Measurements from ENCODE around the gene PCNX3.

Gene PCNX3

DNA sequence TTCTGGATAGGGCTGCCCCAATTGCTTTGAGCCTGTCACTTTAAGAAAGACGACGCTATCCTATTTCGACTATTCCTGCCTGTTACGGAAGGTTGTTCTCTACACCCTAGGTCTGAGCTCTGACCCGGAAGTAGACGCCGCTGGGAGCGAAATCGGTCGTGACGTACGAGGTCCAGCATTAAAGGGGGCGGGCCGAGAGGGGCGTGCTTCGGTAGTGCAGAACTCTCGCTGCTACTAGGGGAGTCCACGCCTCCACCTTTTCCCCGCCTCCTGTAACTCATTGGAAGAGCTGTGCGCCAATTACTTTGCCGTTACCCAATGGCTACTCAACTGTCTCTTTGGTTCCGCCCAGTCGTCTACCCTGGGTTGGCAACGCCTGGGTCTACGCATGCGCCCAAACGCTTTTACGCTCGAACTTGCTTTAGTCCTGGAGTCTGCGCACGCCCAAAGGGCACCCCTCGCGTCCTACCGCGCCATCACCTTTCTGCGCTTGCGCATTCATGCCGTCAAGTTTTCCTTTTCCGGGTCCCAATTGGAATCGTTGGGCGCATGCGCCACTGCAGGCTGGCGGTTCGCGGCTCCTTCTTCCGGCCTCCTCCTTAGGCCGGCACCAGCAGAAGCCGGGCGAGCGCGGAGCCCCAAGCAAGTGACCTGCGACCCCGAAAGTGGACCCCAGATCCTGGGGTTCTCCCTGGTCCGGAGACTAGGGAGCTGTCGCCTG lies at the start of gene PCNX3:
Gene PCNX3 (plus strand): TSS at position 548 of the 721 bp plus-strand sequence. CDS start 536 bp downstream, outside the sequence.
- DNase-seq: peak; percentile 100

DNA sequence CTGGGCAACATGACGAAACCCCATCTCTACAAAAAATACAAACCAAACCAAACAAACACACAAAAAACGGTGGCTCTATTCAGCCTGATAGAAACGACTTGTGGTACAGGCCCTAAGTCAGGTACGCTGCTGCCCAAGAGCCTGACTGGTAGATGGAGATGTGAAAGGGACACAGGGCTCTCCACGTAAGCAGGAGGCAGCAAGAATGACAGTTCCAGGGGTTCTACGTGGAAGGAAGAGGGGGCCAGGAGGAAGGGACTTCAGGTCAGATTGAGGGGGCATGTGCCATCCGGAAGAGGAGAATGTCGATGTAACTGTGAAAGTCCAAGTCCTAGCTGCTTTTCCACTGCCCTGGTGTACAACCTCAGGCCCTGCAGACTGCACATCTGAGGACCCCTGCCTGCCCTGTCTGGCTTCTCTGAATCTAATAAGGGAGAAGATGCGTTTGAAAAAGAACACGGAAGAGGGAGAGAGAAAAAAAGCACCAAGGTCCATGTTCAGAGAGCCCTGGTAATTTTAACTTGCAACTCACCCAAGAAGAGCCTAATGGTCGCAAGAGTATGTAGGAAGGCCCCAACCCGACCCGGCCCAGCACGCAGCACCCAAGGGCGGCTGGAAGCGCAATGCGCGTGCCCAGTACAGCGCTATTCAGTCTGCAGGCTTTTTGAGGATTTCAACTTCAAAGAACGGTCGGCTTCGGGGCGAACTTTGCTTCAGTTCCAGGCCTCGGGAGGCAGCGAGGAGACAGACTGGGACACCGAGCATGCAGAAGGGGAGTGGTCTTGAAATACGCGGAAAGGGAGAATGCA lies 46.2 kb upstream of the PCNX3 start:
- no peak for DNase-seq

DNA sequence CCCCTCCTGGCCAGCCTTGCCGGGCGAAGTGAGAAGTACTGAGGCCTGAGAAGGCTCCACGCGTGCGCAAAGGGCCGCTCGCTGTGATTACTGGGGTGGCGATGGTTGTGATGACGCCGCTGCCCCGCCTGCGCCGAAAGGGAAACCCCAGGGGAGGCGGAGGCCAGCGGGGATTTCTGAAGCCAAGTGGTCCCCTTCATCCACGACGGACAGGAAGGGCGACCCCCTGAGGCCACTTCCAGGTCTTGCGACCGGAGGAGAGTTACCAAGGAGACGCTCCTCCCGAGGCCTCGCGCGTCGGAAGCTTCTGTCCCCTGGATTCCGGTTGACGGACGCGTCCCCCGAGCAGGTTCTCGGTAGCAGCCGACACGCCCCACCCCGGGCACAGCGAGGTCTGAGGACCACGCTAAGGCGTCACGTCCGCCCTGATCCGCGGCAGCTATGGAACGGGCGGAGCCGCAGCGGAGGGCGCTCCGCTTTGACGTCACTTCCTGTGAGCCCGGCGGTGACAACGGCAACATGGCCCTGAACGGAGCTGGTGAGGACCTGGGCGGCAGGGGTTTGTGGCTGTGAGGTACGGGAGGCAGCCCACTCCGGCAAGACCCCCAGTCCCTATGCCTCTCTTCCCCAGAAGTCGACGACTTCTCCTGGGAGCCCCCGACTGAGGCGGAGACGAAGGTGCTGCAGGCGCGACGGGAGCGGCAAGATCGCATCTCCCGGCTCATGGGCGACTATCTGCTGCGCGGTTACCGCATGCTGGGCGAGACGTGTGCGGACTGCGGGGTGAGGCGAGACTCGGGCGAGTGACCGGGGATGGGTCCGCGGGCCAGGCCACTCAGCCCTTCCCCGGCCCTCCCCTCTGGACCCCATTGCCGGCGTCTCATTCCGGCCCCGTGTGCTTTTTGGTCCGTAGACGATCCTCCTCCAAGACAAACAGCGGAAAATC lies 45.3 kb upstream of the PCNX3 start, which contains the start of gene ZNRD2:
Gene ZNRD2 (plus strand): TSS at position 505 of the 946 bp plus-strand sequence. CDS start 15 bp downstream, at position 520.
- peak; percentile 97 for DNase-seq

DNA sequence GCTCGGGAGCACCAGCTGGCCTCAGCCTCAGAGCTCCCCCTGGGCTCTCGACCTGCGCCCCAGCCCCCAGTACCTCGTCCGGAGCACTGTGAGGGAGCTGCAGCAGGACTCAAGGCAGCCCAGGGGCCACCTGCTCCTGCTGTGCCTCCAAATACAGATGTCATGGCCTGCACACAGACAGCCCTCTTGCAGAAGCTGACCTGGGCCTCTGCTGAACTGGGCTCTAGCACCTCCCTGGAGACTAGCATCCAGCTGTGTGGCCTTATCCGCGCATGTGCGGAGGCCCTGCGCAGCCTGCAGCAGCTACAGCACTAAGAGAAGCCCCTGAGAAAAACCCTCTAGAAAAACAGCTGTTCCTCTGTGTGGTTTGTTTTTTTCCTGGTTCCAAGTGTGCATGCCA lies 44.2 kb upstream of the PCNX3 start:
- DNase-seq: no peak

DNA sequence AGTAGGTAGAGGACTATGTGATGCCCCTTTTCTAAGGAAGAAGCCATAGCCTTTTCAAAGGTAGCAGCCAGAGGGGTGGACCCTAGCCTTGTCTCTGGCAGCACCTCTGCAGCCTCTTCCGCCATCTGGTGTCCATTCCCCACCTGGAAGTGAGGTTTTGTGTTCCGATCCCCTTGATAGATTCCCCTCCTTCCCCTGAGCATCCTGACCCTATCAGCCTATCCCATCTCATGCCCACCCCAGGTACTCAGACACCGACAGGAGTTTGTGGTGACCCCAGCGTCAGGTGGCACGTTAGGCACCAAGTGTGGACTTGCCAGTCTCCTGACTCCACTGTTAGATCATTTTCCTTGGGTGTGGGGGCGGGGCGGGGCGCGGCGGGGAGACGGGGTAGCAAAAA lies 43.6 kb upstream of the PCNX3 start:
- peak; percentile 35 for DNase-seq

DNA sequence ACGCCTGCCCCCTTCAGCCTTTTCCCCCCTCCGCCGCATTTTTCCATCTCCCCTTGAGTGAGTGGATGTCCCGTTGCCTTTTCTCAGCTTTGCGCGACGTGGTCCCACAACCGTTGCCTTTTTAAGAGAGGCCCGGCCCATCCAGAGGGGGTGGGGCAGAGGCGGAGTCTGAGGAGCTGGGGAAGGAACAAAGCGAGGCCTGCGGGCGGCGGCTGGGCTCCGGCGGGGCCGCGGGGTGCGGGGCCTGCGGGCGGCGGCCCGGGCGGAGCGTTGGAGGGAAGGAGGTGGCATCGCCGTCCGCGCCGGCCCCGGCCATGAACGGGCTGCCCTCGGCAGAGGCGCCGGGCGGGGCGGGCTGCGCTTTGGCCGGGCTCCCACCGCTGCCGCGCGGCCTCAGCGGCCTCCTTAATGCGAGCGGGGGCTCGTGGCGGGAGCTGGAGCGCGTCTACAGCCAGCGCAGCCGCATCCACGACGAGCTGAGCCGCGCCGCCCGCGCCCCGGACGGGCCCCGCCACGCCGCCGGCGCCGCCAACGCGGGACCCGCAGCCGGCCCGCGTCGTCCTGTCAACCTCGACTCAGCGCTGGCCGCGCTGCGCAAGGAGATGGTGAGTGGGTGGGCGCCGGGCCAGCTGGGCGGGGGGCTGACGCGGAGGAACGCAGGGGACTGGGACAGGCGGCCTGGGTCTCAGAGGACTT lies 43.1 kb upstream of the PCNX3 start, which contains the start of gene FAM89B:
Gene FAM89B (plus strand): TSS at position 183 of the 696 bp plus-strand sequence. CDS start 132 bp downstream, at position 315.
- DNase-seq: peak; percentile 83

DNA sequence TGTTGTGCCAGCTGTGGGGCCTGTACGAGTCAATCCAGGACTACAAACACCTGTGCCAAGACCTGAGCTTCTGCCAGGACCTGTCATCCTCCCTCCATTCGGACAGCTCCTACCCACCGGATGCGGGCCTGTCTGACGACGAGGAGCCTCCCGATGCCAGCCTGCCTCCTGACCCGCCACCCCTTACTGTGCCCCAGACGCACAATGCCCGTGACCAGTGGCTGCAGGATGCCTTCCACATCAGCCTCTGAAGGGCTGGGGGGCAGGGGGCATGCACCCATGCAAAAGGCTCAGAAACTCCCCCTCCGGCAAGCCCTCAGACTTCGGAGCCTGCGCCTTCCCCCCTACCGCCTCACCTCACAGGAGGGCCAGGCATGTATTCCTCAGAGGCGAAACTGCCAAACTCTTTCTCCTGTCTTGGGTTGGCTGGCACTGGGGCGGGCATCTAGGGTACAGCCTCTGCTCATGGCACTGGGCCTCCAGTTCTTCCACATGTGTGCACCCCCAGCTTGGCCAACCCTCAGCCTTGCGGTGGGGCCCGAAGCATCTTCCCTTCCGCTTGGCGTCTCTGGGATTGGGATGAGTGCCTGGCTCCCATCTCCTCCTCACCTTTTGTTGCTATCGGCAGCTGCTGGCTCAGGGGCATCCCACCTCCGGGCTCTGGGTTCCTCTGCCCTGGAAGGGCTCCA lies 42.0 kb upstream of the PCNX3 start:
- peak; percentile 38 for DNase-seq

DNA sequence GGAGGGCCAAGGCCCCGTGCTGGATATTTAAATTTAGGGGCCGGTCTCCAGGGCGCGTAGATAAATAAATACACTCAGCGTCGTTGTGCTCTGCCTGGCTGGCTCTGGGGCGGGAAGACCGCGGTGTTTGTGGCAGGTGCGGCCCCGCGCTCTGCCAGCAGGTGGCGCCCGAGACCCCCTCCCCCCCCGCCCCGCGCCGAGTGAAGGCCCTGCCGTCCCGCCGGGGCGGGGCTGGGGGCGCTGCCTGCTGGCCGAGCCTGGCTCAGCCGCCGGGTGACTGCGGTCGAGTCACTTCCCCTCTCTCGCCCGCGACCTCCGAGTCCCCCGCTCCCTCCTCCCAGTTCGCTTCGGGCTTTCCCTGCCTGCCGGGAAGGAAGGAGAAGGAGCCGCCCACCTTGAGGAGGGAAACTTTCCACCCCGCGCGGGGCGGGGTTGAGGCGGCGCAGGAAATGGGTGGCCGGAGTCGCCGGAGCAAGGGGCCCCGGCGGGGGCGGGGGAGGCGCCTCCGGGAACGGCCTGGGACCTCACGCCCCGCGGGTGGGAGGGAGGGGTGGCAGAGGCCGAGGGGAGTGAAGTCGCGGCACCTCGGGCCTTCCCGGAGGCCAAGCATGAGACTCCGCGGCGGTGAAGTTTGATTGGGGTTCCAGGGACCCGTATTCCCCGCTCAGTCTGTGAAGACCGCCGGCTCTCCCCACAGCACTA lies 41.3 kb upstream of the PCNX3 start:
- peak; percentile 85 for DNase-seq

DNA sequence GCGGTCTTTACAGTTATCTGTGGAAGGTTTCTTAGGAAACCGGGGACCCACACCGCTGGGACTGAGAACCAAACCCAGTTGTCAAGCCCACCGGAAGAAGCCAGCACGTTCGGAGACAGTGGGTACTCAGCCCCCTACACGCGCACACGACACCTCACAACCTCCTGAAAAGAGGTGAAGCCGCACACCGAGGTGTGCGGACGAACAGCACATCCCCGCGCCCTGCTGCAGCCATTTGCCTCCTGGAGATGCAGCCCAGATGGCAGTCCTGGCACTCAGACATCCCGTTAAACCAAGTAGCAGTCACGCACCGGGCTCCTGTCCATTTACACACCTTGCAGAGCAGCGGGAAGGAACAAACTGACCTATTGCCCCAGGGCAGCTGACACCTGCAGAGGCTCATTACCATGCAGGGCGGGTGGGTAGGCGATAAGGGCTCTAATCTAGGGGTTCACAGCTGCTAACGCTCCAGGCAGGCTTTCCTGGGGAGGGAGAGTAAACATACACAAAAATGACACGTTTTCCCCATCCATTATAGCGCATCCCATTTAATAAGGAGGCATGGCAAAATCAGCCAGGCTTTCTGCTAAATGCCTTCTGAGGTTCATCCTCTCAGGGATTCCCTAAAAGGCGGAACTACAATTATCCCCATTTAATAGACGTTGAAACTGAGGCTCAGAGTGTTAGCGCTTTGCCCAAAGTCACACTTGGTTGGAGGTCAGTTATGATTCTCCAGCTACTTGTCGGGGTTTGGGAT lies 40.6 kb upstream of the PCNX3 start:
- DNase-seq: peak; percentile 98

DNA sequence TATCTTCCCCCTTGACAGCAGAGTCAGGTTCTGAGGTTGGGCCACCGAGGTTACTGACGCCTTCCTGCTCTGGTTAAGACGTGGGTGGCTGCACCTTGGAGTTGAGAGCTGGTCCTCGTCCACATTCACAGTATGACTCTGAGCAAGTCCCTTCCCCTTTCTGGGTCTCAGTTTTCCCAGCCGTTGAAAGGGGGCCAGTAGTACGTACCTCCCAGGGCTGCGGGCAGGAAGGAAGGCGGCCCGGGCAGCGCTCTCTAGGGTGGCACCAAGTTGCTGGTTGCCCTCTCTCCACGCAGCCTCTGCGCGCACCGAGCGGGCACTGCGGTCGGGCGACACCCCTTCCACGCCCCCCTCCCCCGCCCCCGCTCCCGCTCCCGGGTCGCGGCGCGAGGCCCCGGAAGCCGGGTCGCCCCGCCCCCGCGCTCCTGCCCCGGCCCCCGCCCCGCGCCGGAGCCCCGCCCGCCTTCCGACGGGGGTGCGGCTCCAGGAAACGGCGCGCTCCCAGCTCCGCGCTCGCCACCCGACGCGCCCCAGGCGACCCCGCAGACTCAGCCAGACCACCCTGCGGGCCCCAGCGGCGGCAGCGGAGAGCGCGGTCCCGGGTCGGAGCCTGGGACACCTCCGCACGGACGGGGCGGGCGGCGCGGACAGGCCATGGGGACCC lies 39.9 kb upstream of the PCNX3 start, which contains the start of gene EHBP1L1:
Gene EHBP1L1 (plus strand): TSS at position 486 of the 664 bp plus-strand sequence. CDS start 250 bp downstream, outside the sequence.
- peak; percentile 65 for DNase-seq

DNA sequence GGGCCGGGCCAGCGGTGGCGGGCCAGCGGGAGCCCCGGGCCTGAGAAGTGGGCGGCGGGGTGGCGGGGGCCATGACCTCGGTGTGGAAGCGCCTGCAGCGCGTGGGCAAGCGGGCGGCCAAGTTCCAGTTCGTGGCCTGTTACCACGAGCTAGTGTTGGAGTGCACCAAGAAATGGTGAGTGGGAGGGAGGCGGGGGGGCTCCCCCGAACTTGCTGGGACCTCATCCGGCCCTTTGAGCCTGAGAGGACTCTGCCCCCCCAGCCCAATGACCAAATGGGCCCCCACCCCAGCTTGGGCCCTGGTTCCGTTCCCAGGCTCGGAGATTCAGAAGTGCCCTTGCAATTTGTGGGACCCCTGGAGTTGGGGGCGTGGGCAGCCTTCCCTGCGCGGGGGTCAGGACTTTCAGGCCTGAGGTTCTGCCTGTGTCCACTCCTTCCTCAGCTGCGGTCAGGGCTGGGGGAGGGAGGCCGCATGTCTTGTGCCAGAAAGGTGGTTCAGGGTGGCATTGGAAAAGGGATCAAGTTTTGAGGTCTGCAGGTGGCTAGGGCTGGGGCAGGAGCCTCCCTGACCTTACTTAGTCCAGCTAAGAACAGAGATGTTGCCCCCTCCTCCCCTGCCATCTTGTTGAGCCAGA lies 39.2 kb upstream of the PCNX3 start:
- DNase-seq: no peak

DNA sequence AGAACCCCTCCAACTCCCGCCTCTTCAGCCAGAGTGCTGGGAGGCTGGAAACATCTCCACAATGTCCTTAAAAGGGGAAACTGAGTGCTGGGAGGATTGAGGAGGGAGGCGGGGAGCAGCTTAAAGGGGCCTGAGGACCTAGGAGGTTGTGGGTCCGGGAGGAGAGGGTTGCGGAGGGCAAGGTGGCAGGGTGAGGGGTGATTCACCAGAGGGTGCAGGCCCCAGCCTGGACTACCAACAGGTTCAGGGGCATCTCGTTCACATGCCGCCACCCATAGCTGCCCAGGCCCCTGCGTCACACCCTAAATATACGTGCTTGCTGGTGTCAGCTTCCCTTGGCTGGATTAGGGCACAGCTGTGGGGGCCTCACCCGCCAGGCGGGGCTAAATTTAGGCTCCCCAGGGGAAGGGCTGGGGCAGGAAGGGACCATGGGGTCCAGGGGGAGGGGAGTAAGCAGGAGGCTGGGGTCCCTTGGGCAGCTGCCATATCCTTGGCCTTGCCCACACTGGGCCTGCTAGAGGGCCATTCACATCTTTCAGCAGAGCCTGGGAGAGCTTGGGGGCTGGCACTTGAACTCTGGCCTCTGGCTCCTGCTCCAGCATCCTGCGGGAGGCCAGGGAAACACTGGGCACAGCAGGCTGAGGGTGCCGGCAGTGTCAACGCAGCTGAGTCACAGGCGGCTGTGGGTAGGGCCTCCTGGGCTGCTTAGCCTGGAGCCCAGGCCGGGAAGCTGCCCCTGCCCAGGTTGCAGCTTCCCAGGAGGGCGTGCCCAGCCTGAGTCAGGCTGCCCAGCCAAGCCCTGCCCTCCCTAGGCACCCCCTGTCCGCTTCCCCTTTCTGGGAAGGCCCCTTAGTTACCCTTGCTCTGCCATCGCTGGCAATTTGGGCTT lies 38.5 kb upstream of the PCNX3 start:
- peak; percentile 11 for DNase-seq

DNA sequence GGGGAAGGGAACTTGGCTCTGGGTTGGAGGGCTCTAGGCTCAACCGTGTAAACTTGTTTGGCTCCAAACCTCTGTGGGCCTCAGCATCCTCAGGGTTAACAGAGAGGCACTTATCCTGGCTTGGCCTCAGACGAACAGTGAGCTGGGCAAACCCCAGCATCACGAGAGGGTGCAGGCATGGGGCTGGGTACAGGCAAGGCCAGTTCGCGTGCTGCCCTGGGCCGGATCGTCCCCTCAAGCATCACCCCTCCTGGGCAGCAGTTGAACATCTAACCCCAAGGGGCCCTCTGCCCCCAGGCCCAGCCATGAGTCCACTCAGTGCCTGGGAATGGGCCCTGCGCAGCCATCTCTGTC lies 37.8 kb upstream of the PCNX3 start:
- no peak for DNase-seq

DNA sequence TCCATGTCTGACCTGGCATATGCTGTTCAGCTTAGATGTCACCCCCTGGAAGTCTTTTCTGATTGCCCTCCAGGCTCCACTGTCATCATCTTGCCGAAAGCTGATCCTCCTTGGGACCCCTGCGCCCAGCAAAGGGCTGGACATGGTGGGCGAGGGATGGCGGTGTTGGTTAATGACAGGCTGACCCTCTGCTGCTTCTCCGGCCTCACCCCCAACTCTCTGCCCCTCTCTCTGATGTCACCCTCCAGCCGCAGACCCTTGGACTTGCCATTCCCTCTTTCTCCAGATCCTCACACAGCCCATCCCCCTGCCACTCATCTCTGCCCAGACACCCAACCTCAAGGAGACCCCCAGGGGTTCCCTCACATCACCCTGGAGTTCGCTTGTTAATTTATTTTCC lies 37.4 kb upstream of the PCNX3 start:
- DNase-seq: no peak

DNA sequence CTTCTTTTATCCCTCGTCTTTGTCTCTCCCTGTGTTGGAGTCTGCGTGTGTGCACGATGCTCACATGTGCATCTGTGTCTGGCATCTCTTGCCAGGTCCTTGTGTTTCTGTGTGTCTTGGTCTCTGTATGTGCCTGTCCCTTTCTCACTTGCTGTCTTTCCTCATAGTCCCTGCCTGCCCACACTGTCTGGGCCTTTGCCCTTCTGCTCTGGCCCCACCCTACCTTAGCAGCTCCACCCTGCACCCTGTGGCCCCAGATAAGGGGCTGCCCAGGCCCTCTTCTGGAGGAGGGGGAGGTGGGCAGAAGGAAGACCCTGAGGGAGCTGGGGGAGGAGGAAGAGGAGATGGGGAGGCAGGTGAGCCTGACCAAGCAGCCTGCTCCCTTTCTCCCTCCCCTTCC lies 36.9 kb upstream of the PCNX3 start:
- DNase-seq: no peak

DNA sequence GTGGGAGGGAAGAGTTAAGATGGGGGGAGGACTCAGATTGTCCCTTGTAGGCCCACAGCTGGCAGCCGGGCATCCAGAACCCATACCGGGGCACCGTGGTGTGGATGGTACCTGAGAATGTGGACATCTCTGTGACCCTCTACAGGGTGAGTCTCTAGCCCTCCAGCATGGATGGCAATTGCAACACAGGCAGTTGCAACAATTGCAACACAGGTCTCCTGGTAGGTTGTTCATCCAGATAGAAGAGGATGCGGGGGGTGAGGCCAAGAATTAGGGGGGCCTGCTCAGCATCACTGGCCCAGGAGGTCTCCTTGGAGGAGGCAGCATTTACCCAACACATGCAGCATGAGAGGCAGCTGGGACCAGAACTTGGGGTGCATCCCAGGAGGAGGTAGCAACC lies 36.3 kb upstream of the PCNX3 start:
- DNase-seq: no peak

DNA sequence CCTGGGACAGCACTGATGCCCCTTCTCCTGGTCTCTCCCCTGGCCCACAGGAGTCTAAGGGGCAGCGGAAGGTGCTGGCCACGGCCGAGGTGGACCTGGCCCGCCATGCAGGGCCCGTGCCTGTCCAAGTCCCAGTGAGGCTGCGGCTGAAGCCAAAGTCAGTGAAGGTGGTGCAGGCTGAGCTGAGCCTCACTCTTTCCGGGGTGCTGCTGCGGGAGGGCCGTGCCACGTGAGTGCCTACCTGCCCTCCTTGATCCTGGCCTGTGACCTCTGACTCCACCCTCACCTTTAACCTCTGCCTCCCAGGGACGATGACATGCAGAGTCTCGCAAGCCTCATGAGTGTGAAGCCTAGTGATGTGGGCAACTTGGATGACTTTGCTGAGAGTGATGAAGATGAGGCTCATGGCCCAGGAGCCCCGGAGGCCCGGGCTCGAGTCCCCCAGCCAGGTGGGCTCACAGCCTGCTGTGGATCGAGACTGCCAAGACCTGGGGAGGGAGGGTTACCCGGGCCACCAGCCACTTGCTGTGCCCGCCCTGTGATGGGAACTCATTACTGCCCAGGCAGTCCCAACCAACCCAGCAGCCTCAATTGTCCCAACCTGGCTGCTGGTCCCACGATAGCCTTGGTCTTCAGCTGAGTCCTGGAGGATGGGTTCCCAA lies 35.4 kb upstream of the PCNX3 start:
- no peak for DNase-seq

Measured in NCI-H146 (cell line).